ENCODE results near the gene GRIA4. TPM values are rescaled to one million over a fixed set of nuclear protein-coding genes. Genes with fewer than 3 reads are reported as not detected.

Gene GRIA4
- polyA plus RNA-seq, 2 of the 4 experiments (the other 2 are of a cell fraction), result not detected

DNA sequence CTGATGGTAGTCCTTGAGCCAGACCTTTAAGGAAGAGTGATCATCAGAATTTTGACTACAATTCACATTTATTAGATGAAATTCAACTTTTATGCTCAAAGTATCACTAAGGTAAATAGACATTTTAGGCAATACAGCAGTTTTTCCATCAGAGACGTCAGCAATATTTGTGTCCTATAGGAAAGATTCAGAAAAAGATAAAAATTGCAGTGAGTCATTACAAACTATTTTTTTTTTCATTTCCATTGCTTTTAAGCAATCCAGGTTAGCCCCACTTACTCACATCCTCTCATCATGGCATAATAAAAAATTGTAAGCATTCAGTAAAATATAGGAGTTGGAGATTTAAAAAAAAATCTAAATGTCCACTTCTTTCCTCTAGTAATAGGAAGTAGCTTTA lies 365.3 kb downstream of the GRIA4 start:
- POLR2A ChIA-PET, result no interaction called here
- CTCF ChIA-PET, result no interaction called here
- ATAC-seq (no peak), DNase-seq (ENCODE audit: low read depth in 1 of 2, low spot score in 1 of 2) (no peak), FAIRE-seq (no peak)
- no peak overlapping the region for H3K4me3 ChIP-seq
- no peaks in the 10 kb centered on the region for H3K9me3 ChIP-seq
- TF ChIP-seq BHLHE40 (IDR thresholded peaks at IDR 0.05; ENCODE audit: low read depth, low read length), result no peak
- TF ChIP-seq RAD21 (conservative IDR thresholded peaks at IDR 0.05 in 1 of 2, IDR thresholded peaks at IDR 0.05 in 1 of 2), result no peak
- TF ChIP-seq MAFK (IDR thresholded peaks at IDR 0.05; ENCODE audit: partially characterized antibody), result no peak
- no peak for TF ChIP-seq RNF2 (IDR thresholded peaks at IDR 0.05; ENCODE audit: borderline replicate concordance, low read depth)
- no peak for TF ChIP-seq SMC3 (IDR thresholded peaks at IDR 0.05)
- TF ChIP-seq ELK1 (IDR thresholded peaks at IDR 0.05; ENCODE audit: low read depth, low read length), result no peak
- TF ChIP-seq NPAS2 (CRISPR knock-in tag; IDR thresholded peaks at IDR 0.05; ENCODE audit: borderline replicate concordance), result no peak
- TF ChIP-seq HOXB13 (CRISPR knock-in tag; IDR thresholded peaks at IDR 0.05; ENCODE audit: low read depth), result no peak
- TF ChIP-seq FOSL2 (IDR thresholded peaks at IDR 0.05), result no peak
- TF ChIP-seq FOSL2 (CRISPR knock-in tag; IDR thresholded peaks at IDR 0.05), result no peak
- TF ChIP-seq MAX (IDR thresholded peaks at IDR 0.05), result no peak
- H3K4me2 ChIP-seq, result no peak overlapping the region
- 27% methylated on average over 1 of the region's 1 CpG for WGBS (ENCODE audit: missing lambda C conversion rate)
- no peak overlapping the region for H3K27ac ChIP-seq
- H3K4me1 ChIP-seq, result no peaks in the 10 kb centered on the region

DNA sequence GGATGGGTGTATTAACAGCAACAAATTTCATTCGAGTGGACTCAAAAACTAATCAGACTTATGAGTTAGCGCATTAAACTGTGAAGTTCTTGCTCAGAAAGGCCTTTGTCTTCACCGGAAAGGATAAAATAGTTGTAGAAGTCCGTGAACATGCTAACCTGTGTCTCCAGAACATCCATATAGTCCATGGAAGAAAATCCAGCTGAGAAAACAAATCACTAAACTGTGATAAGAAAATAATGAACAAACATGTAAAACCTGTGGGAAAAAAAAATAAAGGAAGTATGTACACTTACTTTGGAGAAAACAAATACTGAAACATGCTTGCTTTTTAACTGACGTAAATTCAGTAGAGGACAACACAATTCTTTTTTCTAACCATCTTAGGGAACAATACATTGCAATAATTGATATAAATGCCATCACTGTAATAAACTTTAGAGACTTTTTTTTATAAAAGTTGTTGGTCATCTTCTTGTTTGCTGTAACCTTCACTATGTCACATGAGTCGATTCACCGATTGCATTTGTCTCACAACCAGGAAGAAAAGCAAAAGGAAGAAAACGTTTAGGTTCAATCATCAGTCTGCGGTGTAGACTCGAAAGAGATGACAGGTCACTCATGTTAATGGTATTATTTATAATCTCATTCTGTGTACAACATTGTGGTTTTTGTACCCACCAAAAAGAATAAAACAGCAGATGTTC lies 370.3 kb downstream of the GRIA4 start:
- Histone ChIP-seq H3K4me1 (no peaks in the 10 kb centered on the region), H3K4me2 (no peak overlapping the region), H3K4me3 (no peak overlapping the region), H3K27ac (no peak overlapping the region), H3K9me3 (no peaks in the 10 kb centered on the region)
- ATAC-seq (no peak), FAIRE-seq (no peak), DNase-seq (ENCODE audit: low read depth in 1 of 2, low spot score in 1 of 2) (no peak)
- TF ChIP-seq ELK1 (IDR thresholded peaks at IDR 0.05; ENCODE audit: low read depth, low read length), result no peak
- TF ChIP-seq CHD4 (IDR thresholded peaks at IDR 0.05; ENCODE audit: borderline replicate concordance), result no peak
- TF ChIP-seq EHF (CRISPR knock-in tag; IDR thresholded peaks at IDR 0.05), result no peak
- no peak for TF ChIP-seq CBX2 (IDR thresholded peaks at IDR 0.05; ENCODE audit: borderline replicate concordance, low read depth)
- TF ChIP-seq CBX8 (IDR thresholded peaks at IDR 0.05), result no peak
- no peak for TF ChIP-seq PBX3 (IDR thresholded peaks at IDR 0.05)
- TF ChIP-seq, protein P1, sequence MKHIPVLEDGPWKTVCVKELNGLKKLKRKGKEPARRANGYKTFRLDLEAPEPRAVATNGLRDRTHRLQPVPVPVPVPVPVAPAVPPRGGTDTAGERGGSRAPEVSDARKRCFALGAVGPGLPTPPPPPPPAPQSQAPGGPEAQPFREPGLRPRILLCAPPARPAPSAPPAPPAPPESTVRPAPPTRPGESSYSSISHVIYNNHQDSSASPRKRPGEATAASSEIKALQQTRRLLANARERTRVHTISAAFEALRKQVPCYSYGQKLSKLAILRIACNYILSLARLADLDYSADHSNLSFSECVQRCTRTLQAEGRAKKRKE (CRISPR knock-in tag; IDR thresholded peaks at IDR 0.05; ENCODE audit: low read depth), result no peak
- TF ChIP-seq MAFK (IDR thresholded peaks at IDR 0.05; ENCODE audit: partially characterized antibody), result no peak
- no peak for TF ChIP-seq EHMT2 (IDR thresholded peaks at IDR 0.05; ENCODE audit: low read depth)
- TF ChIP-seq HES2 (IDR thresholded peaks at IDR 0.05), result no peak
- CTCF ChIA-PET, result interaction anchor here (1.6 kb wide), 1 partner anchor 10 kb away, joined by 3 read pairs; no protein-coding TSS in a partner anchor
- POLR2A ChIA-PET, result no interaction called here
- 63% methylated on average over 10 of the region's 10 CpGs for WGBS (ENCODE audit: missing lambda C conversion rate)

Data from A549 (cell line).